Smooth muscle cell of the umbilical artery (primary cell): ENCODE results near the gene PPP1R3F. TPM values are rescaled to one million over a fixed set of nuclear protein-coding genes. Genes with fewer than 3 reads are reported as not detected.

Experiments
- total RNA-seq: library from RNA; depleted of rRNA; stranded (reverse); fragments of >200 nt; gene quantifications from 2 replicates; pipeline ENCODE4 v1.2.3, GENCODE V29; 2014

PPP1R3F gene, protein sequence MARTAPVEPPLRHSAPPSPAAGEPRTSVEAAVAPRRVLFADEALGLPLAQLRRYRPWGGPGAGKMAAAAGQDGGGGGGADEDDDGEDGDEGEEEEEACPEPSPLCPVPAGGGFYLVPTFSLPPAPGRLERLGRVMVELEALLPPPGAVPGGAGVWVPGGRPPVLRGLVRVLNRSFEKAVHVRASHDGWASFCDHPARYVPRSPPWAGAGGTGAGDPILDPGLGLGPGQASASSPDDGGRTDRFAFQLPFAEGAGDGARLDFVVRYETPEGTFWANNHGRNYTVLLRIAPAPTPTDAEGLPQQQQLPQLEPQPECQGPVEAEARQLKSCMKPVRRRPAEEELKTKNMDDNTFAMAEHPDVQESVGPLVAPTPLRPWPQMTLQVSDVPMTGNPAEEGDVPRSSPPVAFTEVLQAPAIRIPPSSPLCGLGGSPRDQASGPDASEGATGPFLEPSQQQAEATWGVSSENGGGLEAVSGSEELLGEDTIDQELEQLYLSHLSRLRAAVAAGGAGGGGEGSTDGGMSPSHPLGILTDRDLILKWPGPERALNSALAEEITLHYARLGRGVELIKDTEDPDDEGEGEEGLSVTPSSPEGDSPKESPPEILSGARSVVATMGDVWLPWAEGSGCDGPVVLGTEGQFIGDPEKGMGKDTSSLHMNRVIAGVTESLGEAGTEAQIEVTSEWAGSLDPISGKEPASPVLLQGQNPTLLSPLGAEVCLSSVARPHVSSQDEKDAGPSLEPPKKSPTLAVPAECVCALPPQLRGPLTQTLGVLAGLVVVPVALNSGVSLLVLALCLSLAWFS
- 6.1 and 7.1 TPM in 2 replicates for total RNA-seq

GRCh38 chrX:49269767-49270248 lies at the start of gene PPP1R3F:
TSS of gene PPP1R3F (plus strand) at chrX:49269793. CDS start at chrX:49269870, 77 bp downstream.

GRCh38 chrX:49233176-49233575 lies 36.4 kb upstream of the PPP1R3F start, which contains the start of gene CACNA1F:
TSS of gene CACNA1F (minus strand) at chrX:49233340. CDS start at chrX:49233309, 31 bp downstream.

DNA sequence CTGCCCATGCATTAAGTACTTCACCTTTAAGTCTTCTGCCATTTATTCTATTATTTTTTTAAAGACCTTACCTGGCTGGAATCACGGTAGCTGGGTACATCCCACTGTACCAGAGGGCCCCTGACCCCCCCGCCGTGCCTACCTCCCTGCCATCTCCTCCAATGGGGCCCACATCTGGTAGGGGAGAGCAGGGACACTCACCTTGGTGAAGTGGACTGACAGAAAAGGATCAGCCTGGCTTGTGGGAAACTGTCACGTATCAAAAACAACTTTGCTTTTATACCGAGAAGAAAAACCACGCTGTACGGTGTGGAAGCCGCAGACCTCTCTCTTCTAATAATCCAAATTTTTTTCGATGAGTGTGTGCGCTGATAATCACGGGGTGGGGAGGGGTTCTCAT lies 5.1 kb upstream of the PPP1R3F start, which contains the start of gene FOXP3:
TSS of gene FOXP3 (minus strand) at position 251 of the 400 bp plus-strand sequence. CDS start 6,205 bp downstream, outside the sequence.

GRCh38 chrX:49303346-49303745 lies 33.8 kb downstream of the PPP1R3F start, which contains the start of gene GAGE10:
TSS of gene GAGE10 (plus strand) at chrX:49303646. CDS start at chrX:49304860, 1,214 bp downstream.

GRCh38 chrX:49321737-49322136 lies 52.1 kb downstream of the PPP1R3F start, which contains the start of gene GAGE12J:
TSS of gene GAGE12J (plus strand) at chrX:49322037. CDS start at chrX:49323194, 1,157 bp downstream.

DNA sequence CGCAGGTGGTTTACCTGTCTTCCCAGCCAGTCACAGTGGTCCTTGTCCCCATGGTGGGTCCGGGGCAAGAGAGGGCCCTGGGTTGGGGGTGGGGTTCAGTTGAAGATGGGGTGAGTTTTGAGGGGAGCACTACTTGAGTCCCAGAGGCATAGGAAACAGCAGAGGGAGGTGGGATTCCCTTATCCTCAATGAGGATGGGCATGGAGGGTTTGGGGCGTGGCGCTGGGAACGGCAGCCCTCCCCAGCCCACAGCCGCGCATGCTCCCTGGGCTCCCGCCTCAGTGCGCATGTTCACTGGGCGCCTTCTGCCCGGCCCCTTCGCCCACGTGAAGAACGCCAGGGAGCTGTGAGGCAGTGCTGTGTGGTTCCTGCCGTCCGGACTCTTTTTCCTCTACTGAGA lies 61.7 kb downstream of the PPP1R3F start, which contains the start of gene GAGE13:
TSS of gene GAGE13 (plus strand) at position 301 of the 400 bp plus-strand sequence. CDS start 1,156 bp downstream, outside the sequence.

Other genes with a start within 250 kb of the PPP1R3F start
- gene TFE3, start 226.4 kb upstream of the PPP1R3F start, total RNA-seq, result 25.8 and 55.0 TPM in 2 replicates
- 0.30 and 0.65 TPM in 2 replicates for gene CCDC120, start 210.8 kb upstream of the PPP1R3F start, total RNA-seq
- 10.4 and 19.3 TPM in 2 replicates for gene PRAF2, start 195.8 kb upstream of the PPP1R3F start, total RNA-seq
- gene WDR45, start 189.9 kb upstream of the PPP1R3F start, total RNA-seq, result 20.5 and 21.2 TPM in 2 replicates
- gene GPKOW, start 146.1 kb upstream of the PPP1R3F start, total RNA-seq, result 13.7 and 18.1 TPM in 2 replicates
- gene MAGIX, start 107.0 kb upstream of the PPP1R3F start, total RNA-seq, result 0.55 and 2.7 TPM in 2 replicates
- gene PLP2, start 97.9 kb upstream of the PPP1R3F start, total RNA-seq, result 4.8 and 10.5 TPM in 2 replicates
- 9.8 and 14.8 TPM in 2 replicates for gene PRICKLE3, start 83.4 kb upstream of the PPP1R3F start, total RNA-seq
- 0.30 and 0.32 TPM in 2 replicates for gene SYP, start 69.6 kb upstream of the PPP1R3F start, total RNA-seq
- gene CACNA1F, start 36.5 kb upstream of the PPP1R3F start, total RNA-seq, result not detected in 2 replicates
- 7.1 and 9.6 TPM in 2 replicates for gene CCDC22, start 34.3 kb upstream of the PPP1R3F start, total RNA-seq
- gene FOXP3, start 5.1 kb upstream of the PPP1R3F start, total RNA-seq, result 0.05 TPM in 1 of 2 replicates, not detected in the other
- gene GAGE10, start 33.9 kb downstream of the PPP1R3F start, total RNA-seq, result not detected in 2 replicates
- gene GAGE12J, start 52.2 kb downstream of the PPP1R3F start, total RNA-seq, result not detected in 2 replicates
- gene GAGE13, start 61.8 kb downstream of the PPP1R3F start, total RNA-seq, result not detected in 2 replicates